T-helper 1 cell (primary cell): ENCODE measurements around the gene RDX.

Experiments
- DNase-seq, 5 donors: peaks; one replicate each; pipeline ENCODE4 v3.0.0-alpha.2; 2012 to 2020

RDX gene

DNA sequence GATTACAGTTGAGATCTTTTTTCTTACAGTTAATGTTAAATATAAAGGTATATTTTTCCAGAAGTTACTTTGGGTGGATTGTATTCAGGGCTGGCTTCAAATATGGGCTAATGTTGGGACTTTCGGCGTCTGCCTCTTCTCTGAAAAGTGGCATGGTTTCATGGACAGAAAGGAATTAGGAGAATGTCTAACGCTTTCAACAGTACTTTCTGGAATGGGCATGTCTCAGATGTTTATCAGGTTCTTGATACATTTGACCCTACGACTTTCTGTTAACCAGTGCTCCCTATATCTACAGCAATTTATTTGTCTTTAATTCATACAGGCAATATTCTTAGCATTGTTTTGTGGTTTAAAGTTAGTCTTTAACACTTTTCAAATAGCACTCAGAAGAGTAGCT is 169.5 kb downstream of the RDX start:
- DNase-seq = no peak

DNA sequence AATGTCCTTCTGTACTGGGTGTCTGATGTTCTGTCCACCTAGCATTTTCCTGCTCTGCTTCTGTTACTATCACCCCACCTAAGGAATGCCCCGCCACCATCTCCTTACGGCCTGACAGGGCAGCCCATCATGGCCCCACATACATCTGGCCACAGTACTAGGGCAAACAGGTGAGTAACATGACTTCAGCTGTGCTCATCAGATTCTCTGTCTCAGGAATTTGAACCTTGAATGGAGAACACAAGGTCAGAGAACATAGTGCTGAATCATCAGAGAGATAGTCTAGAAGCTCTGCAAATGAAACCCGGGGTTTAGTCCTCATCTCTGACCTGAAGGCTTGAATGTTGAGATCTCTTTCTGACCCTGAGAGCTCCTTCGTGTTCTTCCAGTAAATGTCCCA is 170.8 kb downstream of the RDX start:
- no peak for DNase-seq
